Measurements from ENCODE around the gene STK10. TPM values are rescaled to one million over a fixed set of nuclear protein-coding genes. Genes with fewer than 3 reads are reported as not detected.

STK10 gene
- total and polyA plus RNA-seq, 2 donors from 2014 or later = 7.2 to 42.8 TPM

- no peaks in the 10 kb centered on the region for H3K27me3 ChIP-seq (ENCODE audit: control insufficient read depth, insufficient read depth, low read length)
- no peak overlapping the region for H3K9ac ChIP-seq (ENCODE audit: low read length in 3 of 3)
- no peak overlapping the region for H3K27ac ChIP-seq (ENCODE audit: low read depth in 2 of 2, low read length in 2 of 2)
- DNase-seq (peak in 1 of 5 donors; percentile 29), FAIRE-seq (no peak)
- intact Hi-C loops (cut with DNase I) = no loop called here
- TF ChIP-seq, protein P1, sequence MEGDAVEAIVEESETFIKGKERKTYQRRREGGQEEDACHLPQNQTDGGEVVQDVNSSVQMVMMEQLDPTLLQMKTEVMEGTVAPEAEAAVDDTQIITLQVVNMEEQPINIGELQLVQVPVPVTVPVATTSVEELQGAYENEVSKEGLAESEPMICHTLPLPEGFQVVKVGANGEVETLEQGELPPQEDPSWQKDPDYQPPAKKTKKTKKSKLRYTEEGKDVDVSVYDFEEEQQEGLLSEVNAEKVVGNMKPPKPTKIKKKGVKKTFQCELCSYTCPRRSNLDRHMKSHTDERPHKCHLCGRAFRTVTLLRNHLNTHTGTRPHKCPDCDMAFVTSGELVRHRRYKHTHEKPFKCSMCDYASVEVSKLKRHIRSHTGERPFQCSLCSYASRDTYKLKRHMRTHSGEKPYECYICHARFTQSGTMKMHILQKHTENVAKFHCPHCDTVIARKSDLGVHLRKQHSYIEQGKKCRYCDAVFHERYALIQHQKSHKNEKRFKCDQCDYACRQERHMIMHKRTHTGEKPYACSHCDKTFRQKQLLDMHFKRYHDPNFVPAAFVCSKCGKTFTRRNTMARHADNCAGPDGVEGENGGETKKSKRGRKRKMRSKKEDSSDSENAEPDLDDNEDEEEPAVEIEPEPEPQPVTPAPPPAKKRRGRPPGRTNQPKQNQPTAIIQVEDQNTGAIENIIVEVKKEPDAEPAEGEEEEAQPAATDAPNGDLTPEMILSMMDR (IDR thresholded peaks at IDR 0.05; ENCODE audit: borderline replicate concordance, extremely low read depth, insufficient read depth) = no peak
- no peaks in the 10 kb centered on the region for H3K36me3 ChIP-seq (ENCODE audit: control insufficient read depth in 2 of 3, insufficient read depth in 3 of 3, low read length in 3 of 3)
- H3K9me3 ChIP-seq (ENCODE audit: control insufficient read depth in 2 of 3, insufficient read depth in 1 of 3, low read length in 3 of 3) = no peaks in the 10 kb centered on the region
- H3K4me1 ChIP-seq (ENCODE audit: control insufficient read depth in 2 of 3, insufficient read depth in 2 of 3, low read depth in 1 of 3, low read length in 3 of 3) = peaks cover 0 to 17% (median 4%) of the 10 kb centered on the region in 3 donors
- H3K4me3 ChIP-seq (ENCODE audit: low read length in 3 of 3) = peak overlapping the region in 1 of 3 donors; percentile 33
These were observed 89.1 kb downstream of the STK10 start for GRCh38 chr5:172098883-172099282.

DNA sequence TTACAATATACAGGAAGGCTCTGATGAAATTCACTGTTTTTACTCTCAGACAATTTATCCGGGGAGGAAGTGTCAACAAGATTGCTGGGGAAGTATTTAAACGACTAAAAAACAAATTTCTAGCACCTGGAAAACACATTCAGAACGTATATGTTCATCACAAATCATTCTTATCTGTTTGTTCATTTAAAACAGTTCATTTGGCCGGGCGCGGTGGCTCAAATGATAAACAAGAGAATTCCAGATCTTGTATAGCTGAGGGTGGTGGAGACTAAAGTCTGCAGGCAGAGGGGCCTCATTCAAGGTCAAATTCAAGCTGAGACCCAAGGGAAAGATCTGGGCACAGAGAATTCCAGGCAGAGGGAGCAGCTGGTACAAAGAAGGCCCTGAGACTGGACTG is 90.0 kb downstream of the STK10 start:
- Histone ChIP-seq H3K27me3 (ENCODE audit: control insufficient read depth, insufficient read depth, low read length) (no peaks in the 10 kb centered on the region), H3K9ac (ENCODE audit: low read length in 3 of 3) (no peak overlapping the region), H3K4me3 (ENCODE audit: low read length in 3 of 3) (no peak overlapping the region), H3K9me3 (ENCODE audit: control insufficient read depth in 2 of 3, insufficient read depth in 1 of 3, low read length in 3 of 3) (no peaks in the 10 kb centered on the region), H3K4me1 (ENCODE audit: control insufficient read depth in 2 of 3, insufficient read depth in 2 of 3, low read depth in 1 of 3, low read length in 3 of 3) (peaks cover 0 to 15% (median 4%) of the 10 kb centered on the region in 3 donors), H3K36me3 (ENCODE audit: control insufficient read depth in 2 of 3, insufficient read depth in 3 of 3, low read length in 3 of 3) (no peaks in the 10 kb centered on the region), H3K27ac (ENCODE audit: low read depth in 2 of 2, low read length in 2 of 2) (no peak overlapping the region)
- FAIRE-seq (no peak), DNase-seq (no peak)
- intact Hi-C loops (cut with DNase I) = no loop called here
- TF ChIP-seq, protein P1 (IDR thresholded peaks at IDR 0.05; ENCODE audit: borderline replicate concordance, extremely low read depth, insufficient read depth) = no peak

DNA sequence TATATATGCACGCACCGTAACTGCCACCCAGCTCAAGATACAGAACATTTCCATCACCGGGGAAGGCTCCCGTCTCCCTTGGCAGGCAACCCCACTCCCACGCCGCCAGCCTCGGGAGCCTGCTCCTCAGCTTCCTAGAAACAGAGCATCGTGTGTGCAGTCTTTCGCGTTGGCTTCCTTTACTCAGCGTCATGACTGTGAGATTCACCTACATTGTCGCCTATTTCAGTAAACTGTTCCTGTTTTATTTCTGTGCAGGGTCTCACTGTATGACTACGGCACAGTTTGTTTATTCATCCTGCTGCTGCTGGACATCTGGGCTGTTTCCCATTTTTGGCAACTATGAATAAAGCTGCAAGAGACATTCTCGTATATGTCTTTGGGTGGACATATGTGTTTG is 90.7 kb downstream of the STK10 start:
- H3K36me3 ChIP-seq (ENCODE audit: control insufficient read depth in 2 of 3, insufficient read depth in 3 of 3, low read length in 3 of 3) = no peaks in the 10 kb centered on the region
- TF ChIP-seq, protein P1 (IDR thresholded peaks at IDR 0.05; ENCODE audit: borderline replicate concordance, extremely low read depth, insufficient read depth) = no peak

More for the DNA sequence above, 90.7 kb downstream of the STK10 start:
- Histone ChIP-seq H3K27ac (ENCODE audit: low read depth in 2 of 2, low read length in 2 of 2) (no peak overlapping the region), H3K4me1 (ENCODE audit: control insufficient read depth in 2 of 3, insufficient read depth in 2 of 3, low read depth in 1 of 3, low read length in 3 of 3) (peaks cover 0 to 9% (median 4%) of the 10 kb centered on the region in 3 donors), H3K27me3 (ENCODE audit: control insufficient read depth, insufficient read depth, low read length) (no peaks in the 10 kb centered on the region), H3K9ac (ENCODE audit: low read length in 3 of 3) (no peak overlapping the region), H3K4me3 (ENCODE audit: low read length in 3 of 3) (no peak overlapping the region), H3K9me3 (ENCODE audit: control insufficient read depth in 2 of 3, insufficient read depth in 1 of 3, low read length in 3 of 3) (no peaks in the 10 kb centered on the region)
- FAIRE-seq (no peak), DNase-seq (peak in 2 of 5 donors; percentile 21 to 80)
- intact Hi-C loops (cut with DNase I) = no loop called here
